HG03045 (cell line): Measurements from ENCODE around the gene ABCC8.
"Not testable (repeated sequence)": the region's sequence is repeated elsewhere in the genome, so short reads cannot be mapped to it uniquely, and the experiment has no call there.

Source experiments
- ATAC-seq: cut with Tn5 transposase; IDR thresholded peaks from one replicate; pipeline ENCODE4 v1.9.1; 2021; ENCODE audit warnings: mild to moderate bottlenecking, moderate library complexity; ENCODE audit not compliant: unreplicated experiment

ABCC8 gene

GRCh38 chr11:17434108-17434507, 42.5 kb downstream of the ABCC8 start:
- ATAC-seq: no peak

DNA sequence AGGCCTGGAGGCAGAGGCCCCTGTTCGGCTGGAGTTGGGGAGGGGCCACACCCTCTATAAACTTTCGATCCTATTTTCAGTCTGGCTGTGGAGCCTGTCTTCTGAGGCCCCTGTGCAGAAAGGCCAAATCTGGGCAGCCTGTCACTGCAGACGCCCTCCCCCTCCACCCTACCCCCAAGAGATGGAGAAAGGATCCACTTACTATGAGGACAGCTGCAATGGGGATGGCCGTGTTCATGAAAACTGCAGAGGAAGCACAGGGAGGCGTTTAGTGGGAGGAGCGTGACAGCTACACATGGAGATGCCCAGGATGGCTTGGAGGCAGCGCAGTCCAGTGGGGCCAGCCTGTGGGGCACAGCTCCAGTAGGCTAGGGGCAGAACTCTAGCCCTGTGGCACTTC, 44.6 kb downstream of the ABCC8 start:
- ATAC-seq: no peak

DNA sequence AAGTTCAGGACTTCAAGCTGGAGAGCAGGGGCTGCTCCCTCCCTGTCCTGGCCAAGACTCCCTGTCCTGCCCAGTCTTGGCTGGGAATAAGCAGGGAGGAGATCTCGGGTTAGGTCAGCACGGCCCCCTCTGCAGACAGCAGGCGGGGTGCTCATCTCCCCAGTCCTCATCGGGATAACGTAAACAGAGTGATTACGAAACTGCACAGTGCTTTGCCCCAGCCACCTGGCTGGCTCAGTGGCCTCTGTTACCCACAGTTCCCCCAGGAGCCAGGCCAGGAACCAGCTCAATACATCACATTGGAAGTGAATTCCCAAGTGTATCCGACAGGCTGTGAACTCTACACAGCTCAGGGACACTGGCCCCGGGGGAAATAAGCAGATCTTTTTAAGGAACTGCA, 45.5 kb downstream of the ABCC8 start:
- ATAC-seq: no peak

- ATAC-seq: no peak
These were observed 46.0 kb downstream of the ABCC8 start for GRCh38 chr11:17430616-17431015.

DNA sequence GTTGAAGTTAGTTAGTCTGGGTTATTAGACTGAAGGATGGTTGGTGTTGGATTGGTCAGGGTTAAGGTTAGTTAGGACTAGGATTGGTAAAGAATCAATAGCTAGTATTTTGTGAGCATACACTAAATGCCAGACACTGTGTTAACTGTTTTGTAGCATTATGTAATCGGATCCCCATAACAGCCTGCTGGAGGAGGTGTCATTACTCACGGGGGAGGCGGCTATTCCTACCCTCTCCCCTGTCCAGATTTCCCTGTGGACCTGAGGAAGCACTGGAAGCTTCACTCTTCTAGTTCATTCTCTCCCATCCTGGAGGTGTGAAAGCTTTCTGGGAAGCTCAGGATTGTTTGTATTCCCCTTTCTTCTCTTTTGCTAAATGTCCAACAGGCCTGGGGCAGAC, 47.7 kb downstream of the ABCC8 start:
- no peak for ATAC-seq

DNA sequence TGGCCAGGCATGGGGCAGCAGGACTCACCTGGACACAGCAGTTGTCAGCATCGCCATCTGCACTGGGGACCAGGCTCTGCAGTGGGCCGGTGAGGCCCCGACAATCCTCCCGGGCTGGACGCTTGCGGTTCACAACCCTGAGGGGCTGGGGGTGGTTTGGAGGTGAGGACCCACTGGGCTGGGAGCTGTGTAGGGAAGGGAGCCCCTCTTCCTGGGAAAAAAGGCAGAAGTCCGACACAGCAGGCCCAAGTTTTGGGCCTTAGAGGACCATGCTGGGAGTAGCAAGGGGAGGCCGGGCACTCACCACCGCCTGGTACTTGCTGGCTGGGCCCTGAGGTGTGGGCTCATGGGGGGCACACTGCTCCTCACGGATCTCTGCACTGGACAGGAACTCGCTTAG, 48.4 kb downstream of the ABCC8 start:
- no peak for ATAC-seq

DNA sequence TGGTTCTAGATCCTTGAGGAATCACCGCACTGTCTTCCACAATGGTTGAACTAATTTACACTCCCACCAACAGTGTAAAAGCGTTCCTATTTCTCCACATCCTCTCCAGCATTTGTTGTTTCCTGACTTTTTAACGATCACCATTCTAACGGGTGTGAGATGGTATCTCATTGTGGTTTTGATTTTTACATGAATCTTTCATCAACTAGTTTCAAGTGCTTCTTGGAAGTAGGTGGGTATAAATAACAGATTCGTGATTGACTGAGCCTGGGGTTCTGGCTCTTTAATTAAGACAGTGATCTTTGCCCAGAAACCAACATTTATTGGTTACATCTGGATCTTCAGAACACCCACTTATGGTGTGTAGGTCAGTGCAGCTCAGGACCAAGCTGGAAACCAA, 50.4 kb downstream of the ABCC8 start:
- not testable (repeated sequence) for ATAC-seq

- ATAC-seq: no peak
These were observed 52.9 kb downstream of the ABCC8 start for GRCh38 chr11:17423533-17424310.

- ATAC-seq: no peak
These were observed 54.9 kb downstream of the ABCC8 start for GRCh38 chr11:17421781-17422180.

DNA sequence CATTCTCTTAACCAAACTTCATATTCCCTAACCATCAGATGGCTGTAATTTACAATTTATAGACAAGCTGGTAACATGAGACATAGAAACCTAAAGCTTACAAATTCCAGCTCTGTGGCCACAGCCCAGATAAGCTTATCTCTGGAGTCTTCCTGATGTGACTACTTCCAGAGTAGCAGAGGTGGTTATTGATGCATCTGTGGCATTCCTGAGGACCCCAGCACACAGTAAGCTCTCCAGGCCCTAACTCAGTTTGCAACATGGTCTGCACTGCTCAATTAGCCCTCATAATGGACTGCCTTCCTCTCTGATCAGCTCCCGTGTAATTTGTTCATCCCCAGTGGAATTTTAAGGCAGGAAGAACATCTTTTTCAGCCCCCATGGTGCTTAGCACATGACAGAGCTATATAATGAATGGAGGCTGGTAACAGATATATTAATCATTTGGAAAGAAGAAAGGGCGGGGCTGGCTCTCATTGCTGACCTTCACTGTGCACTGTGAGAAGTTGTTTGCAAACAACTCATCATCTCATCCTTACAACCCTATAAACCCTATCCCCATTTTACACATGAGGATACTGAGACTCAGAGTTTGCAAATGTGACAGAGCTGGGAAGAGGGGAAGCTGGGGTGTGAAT, 58.1 kb downstream of the ABCC8 start:
- no peak for ATAC-seq

- ATAC-seq: no peak
These were observed 60.2 kb downstream of the ABCC8 start for GRCh38 chr11:17416492-17416891.

GRCh38 chr11:17415523-17416104, 61.0 kb downstream of the ABCC8 start:
- ATAC-seq: no peak

GRCh38 chr11:17414992-17415391, 61.7 kb downstream of the ABCC8 start:
- ATAC-seq: no peak

GRCh38 chr11:17414317-17414737, 62.3 kb downstream of the ABCC8 start:
- no peak for ATAC-seq

DNA sequence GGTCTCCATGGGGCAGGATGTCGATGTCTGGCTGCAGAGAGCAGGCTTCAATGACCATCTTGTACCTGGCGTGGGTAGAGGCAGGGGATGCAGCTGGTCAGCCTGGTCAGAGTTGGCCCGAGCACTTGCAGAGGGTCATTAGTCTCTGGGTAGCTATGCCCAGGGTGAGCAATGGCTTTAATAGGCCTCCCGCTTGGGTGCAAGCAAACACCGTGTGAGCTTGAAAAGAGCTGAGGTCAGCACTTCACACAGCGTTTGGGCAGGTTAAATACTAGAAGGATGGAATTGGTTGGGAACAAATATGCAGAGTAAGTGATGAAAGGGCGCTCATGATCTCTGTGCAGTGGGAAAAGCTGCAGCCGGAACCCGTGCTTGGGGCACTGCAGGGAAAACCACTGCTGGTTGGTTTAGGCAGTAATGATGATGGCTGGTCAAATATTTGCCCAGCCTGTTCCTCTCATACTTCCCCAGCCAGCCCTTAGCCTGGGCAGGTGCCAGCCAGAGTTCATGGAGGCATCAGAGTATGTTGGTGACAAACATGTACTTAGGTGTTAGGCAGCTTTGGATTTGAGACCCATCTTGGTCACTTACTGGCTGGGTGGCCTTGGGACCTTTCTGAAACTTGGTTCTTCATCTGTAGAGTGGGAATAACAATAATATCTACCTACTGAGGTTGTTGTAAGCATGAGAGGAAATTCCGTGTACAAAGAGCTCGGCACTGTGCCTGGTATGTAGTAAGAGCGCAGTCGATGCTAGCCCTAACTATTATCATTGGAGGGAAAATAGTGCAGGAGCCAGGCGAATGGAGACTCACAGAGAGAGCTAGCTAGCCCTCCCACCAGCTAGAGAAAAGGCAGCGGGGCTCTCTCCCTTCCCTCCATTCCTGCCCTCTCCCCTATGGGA, 63.0 kb downstream of the ABCC8 start:
- no peak for ATAC-seq

DNA sequence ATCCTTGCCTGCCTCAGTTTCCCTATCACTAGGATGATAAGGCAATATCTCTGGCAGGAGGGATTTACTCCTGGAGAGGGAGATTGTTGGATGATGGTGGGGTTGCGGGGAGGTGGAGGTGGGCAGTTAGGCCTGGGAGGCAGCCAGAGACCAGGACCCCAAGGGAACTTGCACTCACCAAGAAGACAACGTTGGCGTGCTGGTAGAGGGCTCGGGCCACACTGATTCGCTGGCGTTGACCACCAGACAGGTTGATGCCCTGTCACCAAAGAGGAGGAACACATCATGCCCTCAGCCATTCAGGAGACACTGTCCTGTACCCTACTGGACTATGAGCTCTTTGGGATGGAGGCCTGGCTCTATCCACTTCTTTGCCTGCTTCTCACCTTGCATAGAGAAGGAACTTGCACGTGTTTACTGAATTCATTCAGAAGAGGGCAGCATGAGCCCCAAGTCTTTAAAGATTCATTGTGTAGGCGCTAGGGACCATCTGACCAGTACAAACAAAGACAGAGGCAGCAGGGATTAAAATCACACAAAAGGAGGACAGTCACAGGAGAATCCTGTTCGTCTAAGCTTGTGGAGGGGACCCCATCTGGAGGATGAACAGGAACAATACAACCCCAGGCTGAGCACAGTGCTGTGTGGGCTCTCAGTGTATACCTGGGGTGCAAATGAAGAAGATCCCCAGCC, 64.0 kb downstream of the ABCC8 start:
- ATAC-seq: no peak

GRCh38 chr11:17411418-17411817, 65.2 kb downstream of the ABCC8 start:
- ATAC-seq: no peak

DNA sequence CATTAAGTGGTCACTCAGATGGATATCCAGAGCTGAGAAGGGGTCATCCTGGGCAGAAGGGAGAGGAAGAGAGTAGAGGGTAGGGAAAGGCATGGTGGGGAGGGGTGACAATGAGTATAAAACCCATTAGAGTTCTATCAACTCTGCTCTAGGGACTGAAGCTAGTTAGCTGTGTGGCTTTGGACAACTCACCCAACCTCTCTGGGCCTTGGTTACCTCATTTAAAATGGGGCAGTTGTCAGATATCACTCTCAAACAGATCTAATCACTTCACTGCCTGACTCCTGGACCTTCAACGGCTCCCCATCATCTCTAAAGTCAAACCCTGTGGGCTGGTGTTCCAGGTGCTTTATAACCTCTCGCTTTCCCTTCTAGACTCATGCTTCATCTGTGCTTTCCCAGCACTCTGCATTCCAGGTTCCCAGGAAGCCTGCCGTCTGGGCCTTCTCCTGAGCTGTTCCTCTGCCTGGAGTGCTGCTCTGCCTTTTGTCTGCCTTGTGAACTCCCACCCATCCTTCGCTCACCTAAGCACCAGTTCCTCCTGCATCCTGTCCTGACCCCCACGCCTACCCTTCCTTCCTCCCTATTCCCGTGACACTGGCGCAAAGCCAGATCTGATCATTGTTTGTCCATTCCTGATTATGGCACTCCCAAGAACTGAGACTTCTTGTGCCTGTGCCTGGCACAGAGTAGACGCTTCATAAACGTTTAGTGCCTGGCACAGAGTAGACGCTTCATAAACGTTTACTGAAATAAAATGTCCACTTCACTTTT, 65.9 kb downstream of the ABCC8 start:
- ATAC-seq: no peak

DNA sequence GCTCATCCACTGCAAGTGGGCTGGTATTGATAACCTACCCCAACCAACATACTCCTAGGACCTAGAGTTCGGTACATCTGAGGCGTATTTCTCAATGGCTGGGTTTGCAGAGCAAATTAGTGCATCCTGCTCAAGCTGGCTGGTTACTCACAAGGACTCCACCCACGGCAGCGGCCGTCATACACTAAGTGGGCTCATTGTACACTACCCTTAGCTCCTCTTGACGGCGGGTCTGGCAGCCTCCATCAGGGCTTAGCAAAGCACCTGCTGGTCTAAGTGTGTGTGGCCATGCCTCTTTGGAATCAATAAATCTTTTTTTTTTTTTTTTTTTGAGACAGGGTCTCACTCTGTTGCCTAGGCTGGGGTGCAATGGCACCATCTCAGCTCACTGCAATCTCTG, 68.0 kb downstream of the ABCC8 start:
- no peak for ATAC-seq

- ATAC-seq: no peak
These were observed 68.6 kb downstream of the ABCC8 start for GRCh38 chr11:17408026-17408425.
